Ascending aorta (tissue), 2 donors: ENCODE measurements around the gene KRTAP5-6. TPM values are rescaled to one million over a fixed set of nuclear protein-coding genes. Genes with fewer than 3 reads are reported as not detected.

Experiments used
- DNase-seq, 2 donors: peaks; one replicate each; pipeline ENCODE4 v3.0.0-alpha.2; 2019; ENCODE audit warnings: low spot score in 2 of 2
- H3K27ac ChIP-seq, 2 donors: fragments of 200-600 bp; sonication (generic); one replicate each; pipeline ENCODE4 v1.5.1; 2016 to 2017; ENCODE audit warnings: mild to moderate bottlenecking in 1 of 2
- H3K27me3 ChIP-seq: fragments of 200-600 bp; sonication (generic); one replicate; pipeline ENCODE4 v1.5.1; 2017
- H3K36me3 ChIP-seq, 2 donors: fragments of 200-600 bp; sonication (generic); one replicate each; pipeline ENCODE4 v1.5.1; 2016
- H3K4me1 ChIP-seq, 2 donors: fragments of 200-600 bp; sonication (generic); one replicate each; pipeline ENCODE4 v1.5.1; 2016 to 2017; ENCODE audit warnings: mild to moderate bottlenecking in 1 of 2
- H3K4me3 ChIP-seq, 2 donors: fragments of 200-600 bp; sonication (generic); one replicate each; pipeline ENCODE4 v1.5.1; 2016 to 2017; ENCODE audit warnings: mild to moderate bottlenecking in 1 of 2
- H3K9me3 ChIP-seq, 2 donors: fragments of 200-600 bp; sonication (generic); one replicate each; pipeline ENCODE4 v1.5.1; 2016
- intact Hi-C: fragments of 100-400 bp; cut with DNase I; formaldehyde crosslinking; loops from one replicate; pipeline ENCODE4 v1.15.1; 2023
- total RNA-seq: library from RNA; depleted of rRNA; stranded (reverse); fragments of >200 nt; gene quantifications from one replicate; pipeline ENCODE4 v1.1.0, GENCODE V29; 2016
- TF ChIP-seq, protein P1 (sequence below), 3 experiments: fragments of 200-600 bp in 2 of 3; fragments of 450-650 bp in 1 of 3; sonication (generic) in 2 of 3; IDR thresholded peaks; one replicate each; pipeline ENCODE4 v1.5.1; 2016 to 2019; ENCODE audit warnings: antibody characterized with exemption in 3 of 3, mild to moderate bottlenecking in 1 of 3, moderate library complexity in 1 of 3

KRTAP5-6 gene
- total RNA-seq, 1 donor from 2014 or later = not detected

DNA sequence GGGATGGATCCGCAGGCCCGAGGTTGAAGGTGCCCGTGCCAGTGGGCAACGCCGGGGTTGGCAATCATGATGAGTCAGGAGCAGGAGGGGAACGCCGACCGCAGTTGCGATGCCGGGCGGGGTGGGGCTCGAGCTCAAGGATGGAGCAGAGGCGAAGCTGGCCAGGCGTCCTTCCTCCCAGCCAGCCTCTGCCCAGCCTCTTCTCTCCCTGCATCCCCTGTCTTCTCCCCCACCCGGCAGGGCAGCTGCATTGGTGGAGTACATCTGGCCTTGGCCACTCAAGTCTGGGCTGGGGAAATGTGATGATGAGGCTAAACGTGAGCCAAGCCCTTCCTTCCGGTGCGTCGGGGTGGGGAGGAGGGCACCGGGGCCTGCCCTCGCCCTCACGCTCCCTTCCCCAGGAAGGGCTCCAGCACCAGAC, 49.5 kb downstream of the KRTAP5-6 start:
- Histone ChIP-seq H3K9me3 (no peaks in the 10 kb centered on the region), H3K27ac (peak overlapping the region in 1 of 2 donors; percentile 97), H3K27me3 (no peaks in the 10 kb centered on the region), H3K4me1 (peaks cover 18 to 34% of the 10 kb centered on the region in 2 donors), H3K4me3 (peak overlapping the region in 1 of 2 donors; percentile 80), H3K36me3 (peaks cover 0 to 5% of the 10 kb centered on the region in 2 donors)
- DNase-seq = peak in 1 of 2 donors; percentile 69
- TF ChIP-seq, protein P1, sequence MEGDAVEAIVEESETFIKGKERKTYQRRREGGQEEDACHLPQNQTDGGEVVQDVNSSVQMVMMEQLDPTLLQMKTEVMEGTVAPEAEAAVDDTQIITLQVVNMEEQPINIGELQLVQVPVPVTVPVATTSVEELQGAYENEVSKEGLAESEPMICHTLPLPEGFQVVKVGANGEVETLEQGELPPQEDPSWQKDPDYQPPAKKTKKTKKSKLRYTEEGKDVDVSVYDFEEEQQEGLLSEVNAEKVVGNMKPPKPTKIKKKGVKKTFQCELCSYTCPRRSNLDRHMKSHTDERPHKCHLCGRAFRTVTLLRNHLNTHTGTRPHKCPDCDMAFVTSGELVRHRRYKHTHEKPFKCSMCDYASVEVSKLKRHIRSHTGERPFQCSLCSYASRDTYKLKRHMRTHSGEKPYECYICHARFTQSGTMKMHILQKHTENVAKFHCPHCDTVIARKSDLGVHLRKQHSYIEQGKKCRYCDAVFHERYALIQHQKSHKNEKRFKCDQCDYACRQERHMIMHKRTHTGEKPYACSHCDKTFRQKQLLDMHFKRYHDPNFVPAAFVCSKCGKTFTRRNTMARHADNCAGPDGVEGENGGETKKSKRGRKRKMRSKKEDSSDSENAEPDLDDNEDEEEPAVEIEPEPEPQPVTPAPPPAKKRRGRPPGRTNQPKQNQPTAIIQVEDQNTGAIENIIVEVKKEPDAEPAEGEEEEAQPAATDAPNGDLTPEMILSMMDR (IDR thresholded peaks at IDR 0.05) = no peak
- intact Hi-C loops = no loop called here

DNA sequence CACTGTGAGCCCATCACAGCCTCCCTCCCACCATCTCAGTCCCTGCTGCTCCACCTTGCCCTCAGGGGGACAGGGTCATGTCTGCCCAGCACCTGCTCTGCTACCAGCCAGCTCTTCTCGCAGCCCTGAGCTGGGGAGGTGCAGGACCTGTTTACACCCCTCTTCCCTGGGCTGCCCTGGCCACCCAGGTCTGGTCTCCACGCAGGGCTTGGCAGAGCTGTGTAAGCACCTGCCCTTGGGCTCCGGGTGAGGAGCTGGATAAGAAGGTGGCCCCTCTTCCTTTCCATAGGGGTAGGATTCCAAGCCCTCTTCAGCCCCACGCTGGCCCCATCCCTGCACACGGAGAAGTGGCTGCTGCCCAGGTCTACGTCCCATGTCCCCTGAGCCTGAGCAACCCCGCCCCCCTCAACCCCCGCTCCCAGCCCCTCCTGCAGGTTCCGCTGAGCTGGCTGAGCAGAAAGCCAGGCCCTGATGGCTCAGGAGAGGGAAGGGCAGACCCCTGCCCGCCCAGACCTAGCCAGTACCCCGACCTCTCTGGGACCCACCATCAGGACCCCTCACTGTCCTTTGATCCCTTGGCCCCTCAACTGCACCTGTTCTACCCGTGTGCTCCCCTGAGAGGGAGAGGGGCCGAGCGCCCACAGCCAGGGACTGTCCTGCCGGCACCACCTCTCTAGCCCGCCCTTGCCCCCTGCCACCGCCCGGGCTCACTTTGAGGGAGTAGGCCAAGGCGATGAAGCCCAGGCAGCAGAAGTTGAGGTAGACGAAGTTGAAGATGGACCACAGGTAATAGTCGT, 50.2 kb downstream of the KRTAP5-6 start:
- Histone ChIP-seq H3K27me3 (no peaks in the 10 kb centered on the region), H3K27ac (peak overlapping the region; percentile 96 to 97), H3K36me3 (peaks cover 0 to 5% of the 10 kb centered on the region in 2 donors), H3K4me1 (peaks cover 18 to 34% of the 10 kb centered on the region in 2 donors), H3K4me3 (peak overlapping the region; percentile 68 to 80), H3K9me3 (no peaks in the 10 kb centered on the region)
- peak in 1 of 2 donors; percentile 56 for DNase-seq
- TF ChIP-seq, protein P1 (IDR thresholded peaks at IDR 0.05) = no peak
- intact Hi-C loops = no loop called here

Other genes starting within 250 kb of the KRTAP5-6 start
- gene MOB2, start 210.4 kb upstream of the KRTAP5-6 start, total RNA-seq = 95.4 TPM
- 27.0 TPM for gene DUSP8, start 124.9 kb upstream of the KRTAP5-6 start, total RNA-seq
- gene KRTAP5-1, start 111.9 kb upstream of the KRTAP5-6 start, total RNA-seq = not detected
- not detected for gene KRTAP5-2, start 98.9 kb upstream of the KRTAP5-6 start, total RNA-seq
- gene KRTAP5-3, start 88.7 kb upstream of the KRTAP5-6 start, total RNA-seq = not detected
- gene KRTAP5-4, start 75.1 kb upstream of the KRTAP5-6 start, total RNA-seq = not detected
- not detected for gene KRTAP5-5, start 67.4 kb upstream of the KRTAP5-6 start, total RNA-seq
- 2.9 TPM for gene IFITM10, start 53.4 kb downstream of the KRTAP5-6 start, total RNA-seq
- 777 TPM for gene CTSD, start 66.7 kb downstream of the KRTAP5-6 start, total RNA-seq
- gene SYT8, start 137.8 kb downstream of the KRTAP5-6 start, total RNA-seq = not detected
- gene TNNI2, start 141.8 kb downstream of the KRTAP5-6 start, total RNA-seq = not detected
- gene LSP1, start 155.9 kb downstream of the KRTAP5-6 start, total RNA-seq = 41.9 TPM
- not detected for gene PRR33, start 194.7 kb downstream of the KRTAP5-6 start, total RNA-seq
- 10.1 TPM for gene TNNT3, start 222.5 kb downstream of the KRTAP5-6 start, total RNA-seq